NOMO-1 (cell line): ENCODE results near the gene NTSR2.
A peak's percentile ranks its signal among the peaks of the same experiment; 100 is the strongest.
"Not testable (repeated sequence)": the region's sequence is repeated elsewhere in the genome, so short reads cannot be mapped to it uniquely, and the experiment has no call there.

Experiments used
- DNase-seq, 2 experiments: peaks; one replicate each; lab custom pipeline; 2025; ENCODE audit not compliant: unreplicated experiment in 2 of 2; lab: John Stamatoyannopoulos, UW

Gene NTSR2

DNA sequence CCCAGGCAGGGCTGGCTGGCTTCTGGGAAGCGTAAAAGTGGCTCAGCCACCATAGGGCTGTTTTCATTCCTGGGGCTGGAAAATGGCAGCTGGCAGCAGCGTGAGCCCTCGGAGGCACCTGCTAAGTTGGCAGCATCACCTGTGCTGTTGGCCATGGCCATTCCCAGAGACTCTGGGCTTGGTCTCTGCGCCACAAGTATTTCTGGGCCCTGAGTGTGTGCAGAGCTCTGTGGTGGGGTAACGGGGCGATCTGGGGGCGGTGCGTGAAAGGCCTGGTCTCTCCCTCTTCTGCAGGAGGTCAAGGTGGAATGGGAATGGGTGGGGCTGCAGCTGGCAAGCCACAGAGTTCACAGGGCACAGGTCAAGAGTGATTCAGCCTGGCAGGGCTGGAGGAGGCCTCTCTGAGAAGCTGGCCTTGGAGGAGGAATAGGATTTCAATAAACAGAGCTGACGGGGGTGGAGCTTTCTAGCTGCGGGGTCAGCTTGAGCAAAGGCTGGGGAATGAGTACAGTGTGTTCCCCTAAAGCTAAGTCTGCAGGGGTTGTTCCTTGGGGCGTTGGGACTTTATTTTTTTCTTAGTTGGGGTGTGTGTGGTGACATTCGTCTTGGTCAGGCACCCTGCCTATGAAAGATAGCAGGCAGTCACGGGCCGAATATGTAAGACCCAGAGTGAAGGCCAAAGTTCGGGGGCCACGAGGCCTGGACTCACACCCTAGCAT, 10.3 kb upstream of the NTSR2 start:
- no peak for DNase-seq

GRCh38 chr2:11679486-11680181, 9.6 kb upstream of the NTSR2 start:
- DNase-seq, result no peak

DNA sequence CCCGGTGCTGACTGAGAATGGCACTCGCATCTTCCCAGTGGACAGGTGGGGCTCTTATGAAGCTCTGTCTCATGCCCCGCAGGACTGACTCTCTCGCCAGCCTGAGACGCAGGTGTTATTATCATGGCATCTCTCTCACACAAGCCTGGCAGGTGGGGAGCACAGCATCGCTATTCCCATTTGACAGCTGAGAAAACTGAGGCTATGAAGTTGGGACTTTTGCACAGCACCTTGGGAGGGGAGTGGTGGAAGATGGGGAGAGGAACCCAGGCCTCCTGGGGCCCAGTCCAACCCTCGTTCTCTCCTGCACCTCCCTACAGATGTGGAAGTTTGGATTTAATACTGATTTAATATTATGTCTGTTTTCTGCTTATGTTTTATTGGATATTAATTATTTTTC, 9.0 kb upstream of the NTSR2 start:
- DNase-seq, result no peak

DNA sequence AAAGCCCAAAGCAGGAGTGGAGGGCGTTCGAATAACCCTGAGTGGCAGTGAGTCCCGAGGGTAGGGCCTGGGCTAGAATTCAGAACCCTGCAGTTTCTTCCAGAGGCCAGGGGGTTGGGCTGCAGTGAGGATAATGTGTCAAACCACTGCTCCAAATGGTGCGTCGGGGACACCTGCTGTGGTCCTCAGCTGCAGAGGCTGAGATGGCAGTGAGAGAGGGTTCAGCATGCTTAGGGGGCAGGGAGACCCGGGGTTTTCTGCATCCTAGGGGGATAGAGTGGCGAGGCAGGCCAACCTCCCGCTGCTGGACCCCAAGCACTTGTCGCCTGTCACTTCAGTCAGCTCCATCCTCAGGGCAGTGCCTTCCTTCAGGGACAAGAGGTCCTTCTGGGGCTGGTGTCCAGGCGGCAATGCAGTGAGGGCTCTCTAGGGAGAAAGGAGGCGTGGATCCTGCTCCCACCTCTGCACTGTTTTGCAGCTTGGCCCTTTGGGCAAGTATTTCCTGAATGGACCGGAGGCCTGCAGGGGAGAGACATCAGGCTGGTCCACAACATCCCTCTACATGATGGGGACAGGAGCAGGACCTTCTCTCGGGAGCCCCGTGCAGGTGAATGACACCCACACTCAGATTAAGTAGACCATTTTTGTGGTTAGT, 8.4 kb upstream of the NTSR2 start:
- no peak for DNase-seq

DNA sequence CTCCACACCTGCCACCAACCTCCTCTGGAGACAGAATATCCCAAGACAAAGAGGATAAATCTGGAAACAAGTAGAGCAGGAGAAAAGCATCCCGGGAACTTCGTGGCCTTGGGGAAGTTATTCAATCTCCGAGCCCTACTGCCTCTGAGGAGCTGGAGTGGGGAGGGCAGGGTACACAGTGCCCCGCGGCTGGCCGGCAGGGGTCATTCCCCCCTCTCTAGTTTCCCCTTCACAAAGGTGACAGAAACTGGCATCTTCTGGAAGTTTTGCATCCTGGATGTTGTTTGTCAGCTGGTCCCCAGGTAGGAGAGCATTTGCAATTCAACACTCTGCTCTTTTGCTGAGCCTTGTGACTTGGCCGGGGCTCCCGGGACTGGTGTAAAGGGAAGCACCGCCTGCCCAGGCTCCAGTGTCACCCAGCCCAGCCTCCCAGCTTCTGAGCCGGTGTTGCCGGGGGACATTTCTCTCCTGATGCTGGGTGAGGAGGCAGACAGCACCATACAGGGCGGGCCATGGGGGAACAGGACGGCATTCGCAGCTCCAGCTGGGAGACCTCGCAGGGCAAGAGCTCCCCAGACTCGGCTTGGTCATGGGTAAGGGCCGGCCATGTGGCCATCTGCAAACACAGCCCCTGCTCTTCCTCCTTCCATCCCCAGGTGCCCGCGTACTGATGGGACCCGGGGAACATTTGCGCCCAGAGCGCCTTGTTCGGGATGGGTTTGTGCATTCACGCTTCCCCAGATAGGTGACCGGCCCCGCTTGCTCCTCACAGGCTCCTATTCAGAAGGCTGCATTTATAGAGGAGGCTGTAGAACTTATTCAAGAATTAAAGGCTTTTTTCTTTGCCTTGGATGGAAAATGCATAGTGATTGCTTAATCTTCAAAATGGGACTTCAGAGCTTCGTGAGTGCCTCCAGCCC, 7.4 kb upstream of the NTSR2 start:
- DNase-seq, result no peak

- DNase-seq, result no peak
These were observed 6.6 kb upstream of the NTSR2 start for GRCh38 chr2:11676640-11677039.

- no peak for DNase-seq
These were observed 5.6 kb upstream of the NTSR2 start for GRCh38 chr2:11675423-11676112.

DNA sequence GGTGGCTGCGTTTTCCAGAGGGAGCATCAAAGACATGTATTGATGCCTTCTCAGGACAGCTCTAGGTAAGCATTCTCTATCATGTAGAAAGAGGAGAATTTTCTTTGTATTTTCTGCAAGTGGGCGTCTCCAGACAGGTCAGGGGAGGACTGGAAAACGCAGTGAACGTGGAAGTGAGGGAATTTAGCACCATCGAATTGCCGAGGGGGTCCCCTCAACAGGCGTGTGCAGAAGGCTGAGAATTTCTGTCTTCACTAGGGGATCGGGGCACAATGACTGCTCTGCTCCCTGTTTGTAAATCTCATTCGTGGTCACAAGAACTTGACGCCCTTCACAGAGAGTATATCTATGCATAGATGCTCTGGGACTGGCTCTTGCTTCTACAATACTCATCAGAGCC, 5.0 kb upstream of the NTSR2 start:
- DNase-seq, result no peak

DNA sequence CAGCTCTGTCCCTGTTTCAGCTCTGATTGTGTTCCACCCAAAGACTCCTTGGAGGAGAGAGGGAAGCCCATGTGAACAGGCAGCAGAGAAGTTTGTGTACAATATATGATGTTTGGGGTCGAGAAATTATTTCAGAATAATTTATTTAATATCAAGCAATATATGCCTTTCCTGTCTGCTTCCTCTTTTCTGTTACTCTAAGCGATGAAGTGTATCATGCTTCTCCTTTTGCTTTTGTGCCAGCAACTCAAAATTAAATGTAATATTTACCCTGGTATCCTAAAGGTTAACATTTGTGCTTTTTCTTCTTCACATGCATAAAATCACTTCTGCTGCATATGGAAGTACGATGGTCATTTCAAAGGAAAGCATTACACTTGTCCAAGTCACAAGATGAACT, 2.4 kb upstream of the NTSR2 start:
- DNase-seq, result peak; percentile 3 to 22

DNA sequence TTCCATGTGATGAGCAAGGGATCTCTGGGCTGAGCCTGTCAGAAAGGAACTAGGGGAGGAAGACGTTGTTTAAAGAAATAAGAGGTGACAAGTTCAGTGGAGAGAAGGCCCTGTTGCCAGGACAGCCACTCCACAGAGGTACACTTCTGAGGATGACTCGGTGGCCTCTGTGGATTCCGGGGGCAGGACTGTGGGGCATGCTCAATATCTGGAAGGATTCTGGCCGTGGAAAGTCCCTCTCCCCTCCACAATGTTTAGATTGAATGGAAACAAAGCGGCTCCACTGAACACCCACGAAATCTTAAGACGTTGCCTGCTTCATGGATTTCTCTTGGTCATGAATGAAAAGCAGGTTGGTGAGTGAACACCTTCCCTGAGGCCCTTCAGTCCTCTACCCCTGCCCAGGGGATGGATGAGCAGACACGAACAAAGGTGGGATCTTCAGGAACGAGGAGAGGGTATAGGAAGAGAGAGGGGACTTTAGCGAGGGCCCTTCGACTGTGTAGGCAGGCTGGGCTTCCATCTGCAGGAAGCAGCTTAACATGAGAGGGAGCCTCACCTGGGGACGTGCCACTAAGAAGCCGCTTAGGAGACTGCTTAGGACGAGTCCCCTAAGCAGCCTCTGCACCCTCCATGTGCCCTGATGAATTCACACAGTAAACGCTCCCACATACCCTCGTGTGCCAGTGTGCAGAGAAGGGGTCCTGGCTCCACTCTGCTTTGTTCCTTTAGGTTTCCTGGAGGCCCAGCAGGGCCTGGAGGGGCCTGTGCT, 1.9 kb downstream of the NTSR2 start:
- no peak for DNase-seq

DNA sequence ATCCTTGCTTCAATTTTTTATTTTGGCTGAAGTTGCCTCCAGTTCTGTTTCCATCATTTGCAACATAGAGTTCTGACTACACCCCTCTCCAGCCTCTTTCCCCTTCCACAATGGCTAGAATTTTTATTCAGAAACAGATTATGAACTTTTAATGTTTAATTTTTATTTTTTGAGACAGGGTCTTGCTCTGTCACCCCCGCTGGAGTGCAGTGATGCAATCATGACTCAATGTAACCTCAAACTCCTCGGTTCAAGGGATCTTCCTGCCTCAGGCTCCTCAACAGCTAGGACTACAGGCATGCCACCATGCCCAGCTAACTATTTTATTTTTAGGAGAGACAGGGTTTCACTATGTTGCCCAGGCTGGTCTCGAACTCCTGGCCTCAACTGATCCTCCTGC, 2.8 kb downstream of the NTSR2 start:
- no peak for DNase-seq

- DNase-seq, result no peak
These were observed 4.3 kb downstream of the NTSR2 start for GRCh38 chr2:11665510-11666362.

GRCh38 chr2:11665028-11665427, 5.0 kb downstream of the NTSR2 start:
- DNase-seq, result no peak

GRCh38 chr2:11663427-11663826, 6.6 kb downstream of the NTSR2 start:
- no peak for DNase-seq

DNA sequence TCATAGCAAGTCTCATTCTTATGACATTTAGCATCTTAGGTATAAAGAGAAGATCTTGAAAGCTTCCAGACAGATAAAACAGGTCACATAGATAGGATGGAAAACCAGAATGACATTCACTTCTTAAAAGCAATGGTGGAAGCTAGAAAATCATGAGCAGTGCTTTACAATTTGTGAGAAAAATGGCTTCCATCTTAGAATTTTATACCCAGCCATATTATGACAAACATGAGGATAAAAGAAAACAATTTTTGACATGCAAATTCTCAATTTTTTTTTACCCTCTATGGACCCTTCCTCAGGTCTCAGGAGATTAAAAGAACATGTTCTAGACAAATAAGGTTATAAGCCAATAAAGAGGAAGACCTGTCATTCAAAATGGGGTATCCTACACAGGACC, 7.1 kb downstream of the NTSR2 start:
- DNase-seq, result no peak

- no peak for DNase-seq
These were observed 8.0 kb downstream of the NTSR2 start for GRCh38 chr2:11661891-11662435.

- DNase-seq, result not testable (repeated sequence)
These were observed 9.6 kb downstream of the NTSR2 start for GRCh38 chr2:11660396-11660795.

DNA sequence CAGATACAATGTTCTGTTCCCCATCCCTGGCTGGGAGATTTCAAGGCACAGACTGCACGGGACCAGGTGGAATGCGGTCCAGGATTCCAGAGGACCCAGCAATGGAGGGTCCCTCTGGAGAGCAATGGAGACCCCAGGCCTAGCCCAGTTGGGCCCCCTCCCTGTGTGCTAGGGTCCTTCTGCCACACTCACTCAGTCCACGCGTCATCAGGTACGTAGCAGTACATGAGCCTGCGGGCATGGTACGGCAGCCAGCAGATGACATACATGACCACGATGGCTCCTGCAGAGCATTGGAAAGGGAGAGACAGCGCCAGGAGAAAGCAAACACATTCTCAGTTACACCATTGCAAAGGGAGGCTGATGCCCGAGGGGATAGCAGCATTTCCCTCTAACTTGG, 10.1 kb downstream of the NTSR2 start:
- DNase-seq, result no peak

DNA sequence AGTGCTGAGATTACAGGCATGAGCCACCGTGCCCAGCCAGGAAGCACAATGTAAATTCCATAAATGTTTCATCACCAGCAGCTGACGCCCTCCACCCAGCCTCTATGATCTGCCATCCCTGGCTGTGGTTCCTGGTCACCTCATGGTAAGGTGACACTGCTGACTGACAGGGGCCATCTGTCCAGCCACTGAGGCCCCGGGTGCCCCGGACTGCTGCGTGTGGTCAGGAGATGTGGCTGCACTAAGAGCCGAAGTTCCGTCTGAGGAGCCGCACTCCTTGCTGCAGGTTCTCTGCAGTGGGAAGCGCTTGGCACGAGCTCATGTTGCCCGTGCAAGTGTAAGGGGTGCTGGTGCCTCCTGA, 10.9 kb downstream of the NTSR2 start:
- no peak for DNase-seq
